ENCODE results near the gene MVB12B.

DNA sequence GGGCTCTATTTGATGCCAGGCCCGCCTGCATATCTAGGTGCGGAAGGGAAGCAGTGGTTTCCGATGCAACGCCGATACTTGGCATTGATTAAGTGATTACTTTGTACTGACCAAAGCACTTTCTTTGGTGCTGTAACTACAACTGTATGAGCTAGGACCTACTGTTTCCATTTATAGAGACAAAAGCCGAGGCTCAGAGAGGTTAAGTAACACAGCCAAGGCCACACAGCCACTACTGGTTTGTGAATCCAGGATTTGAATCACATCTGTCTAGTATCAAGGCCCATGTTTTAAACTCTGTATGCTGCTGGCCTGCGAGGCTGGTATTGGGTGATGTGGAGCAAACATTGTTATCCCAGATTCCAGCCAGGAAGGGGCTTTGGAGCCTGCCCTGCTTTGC is 41.4 kb downstream of the MVB12B start:
- TF ChIP-seq CTCF (IDR thresholded peaks at IDR 0.05 in 2 of 3, conservative IDR thresholded peaks at IDR 0.05 in 1 of 3; ENCODE audit: borderline replicate concordance in 1 of 3, insufficient read depth in 1 of 3, low read depth in 2 of 3, low read length in 2 of 3) (no peak), POLR2A (IDR thresholded peaks at IDR 0.05; ENCODE audit: borderline replicate concordance, extremely low read depth, insufficient read depth, insufficient read length) (no peak), EZH2 (IDR thresholded peaks at IDR 0.05) (no peak), RAD21 (IDR thresholded peaks at IDR 0.05; ENCODE audit: low read depth) (no peak), ZNF274 (IDR thresholded peaks at IDR 0.05; ENCODE audit: low read depth, low read length) (no peak), EGR1 (IDR thresholded peaks at IDR 0.05; ENCODE audit: low read depth) (no peak), SIN3A (IDR thresholded peaks at IDR 0.05; ENCODE audit: low read depth) (no peak), JUND (IDR thresholded peaks at IDR 0.05) (no peak), TCF7L2 (IDR thresholded peaks at IDR 0.05; ENCODE audit: borderline replicate concordance, extremely low read depth, insufficient read depth, insufficient read length) (no peak), POLR2AphosphoS5 (IDR thresholded peaks at IDR 0.05; ENCODE audit: low read depth, low read length) (no peak), SP1 (IDR thresholded peaks at IDR 0.05; ENCODE audit: low read depth) (no peak)

Data from HCT116 (cell line).